HEK293 (cell line): ENCODE measurements around the gene KRT33A.

Experiments used
- CTCF ChIA-PET: fragments of 350-600 bp; formaldehyde crosslinking; extraction: SDS; loops from one replicate; lab custom pipeline; 2021; ENCODE audit warnings: antibody characterized with exemption; lab: Yijun Ruan, JAX
- POLR2A ChIA-PET: fragments of 300-600 bp; formaldehyde crosslinking; extraction: SDS; loops from one replicate; lab custom pipeline; 2020; ENCODE audit warnings: antibody characterized with exemption, inconsistent platforms; lab: Yijun Ruan, JAX
- H3K27ac ChIP-seq: fragments of 200-500 bp; sonication (Bioruptor generic); 2 replicates; pipeline ENCODE4 v1.5.1; 2014; ENCODE audit warnings: low read depth, low read length, control low read depth, inconsistent platforms; ENCODE audit errors: extremely low read depth
- H3K36me3 ChIP-seq, 2 experiments: fragments of 200-500 bp in 1 of 2; sonication (Bioruptor generic) in 1 of 2; 1 replicate in 1 of 2; 2 replicates in 1 of 2; pipeline ENCODE4 v1.5.1; 2014 to 2017; ENCODE audit warnings: inconsistent platforms in 2 of 2, low read length in 2 of 2; ENCODE audit not compliant: control insufficient read depth in 2 of 2, insufficient read depth in 1 of 2
- H3K4me1 ChIP-seq: fragments of 200-500 bp; sonication (Bioruptor generic); 2 replicates; pipeline ENCODE4 v1.5.1; 2014; ENCODE audit warnings: mild to moderate bottlenecking, low read length, inconsistent platforms; ENCODE audit not compliant: control insufficient read depth, insufficient read depth
- H3K4me3 ChIP-seq: 2 replicates; pipeline ENCODE4 v1.5.1; 2011; ENCODE audit warnings: low read depth, mild to moderate bottlenecking, control low read depth, low read length, moderate library complexity
- H3K9me3 ChIP-seq: fragments of 200-500 bp; sonication (Bioruptor generic); 2 replicates; pipeline ENCODE4 v1.5.1; 2014; ENCODE audit warnings: low read depth, low read length, inconsistent platforms; ENCODE audit not compliant: control insufficient read depth, insufficient read depth
- ELK4 ChIP-seq: IDR thresholded peaks from 2 replicates; pipeline ENCODE4 v1.6.1; 2011; ENCODE audit warnings: mild to moderate bottlenecking, low read depth, low read length, borderline replicate concordance
- GLI2 ChIP-seq: fragments of 450-650 bp; formaldehyde crosslinking; IDR thresholded peaks from 2 replicates; pipeline ENCODE4; 2017; ENCODE audit warnings: missing biosample characterization, missing genetic modification characterization, low read depth, borderline replicate concordance
- KLF16 ChIP-seq: fragments of 450-650 bp; formaldehyde crosslinking; IDR thresholded peaks from 2 replicates; pipeline ENCODE4 v1.5.1; 2017; ENCODE audit warnings: missing biosample characterization, missing genetic modification characterization
- MZF1 ChIP-seq: fragments of 450-650 bp; formaldehyde crosslinking; IDR thresholded peaks from 2 replicates; pipeline ENCODE4 v1.5.1; 2017; ENCODE audit warnings: missing biosample characterization, missing genetic modification characterization, borderline replicate concordance
- SP2 ChIP-seq: fragments of 450-650 bp; formaldehyde crosslinking; IDR thresholded peaks from 2 replicates; pipeline ENCODE4 v1.5.1; 2016; ENCODE audit warnings: missing biosample characterization, missing genetic modification characterization
- TRIM28 ChIP-seq: IDR thresholded peaks from 2 replicates; pipeline ENCODE4 v1.6.1; 2011; ENCODE audit warnings: low read length, control low read depth, borderline replicate concordance
- ZBTB1 ChIP-seq: fragments of 450-650 bp; formaldehyde crosslinking; IDR thresholded peaks from 2 replicates; pipeline ENCODE4 v1.5.1; 2016; ENCODE audit warnings: missing biosample characterization, missing genetic modification characterization
- ZBTB49 ChIP-seq: fragments of 450-650 bp; formaldehyde crosslinking; IDR thresholded peaks from 2 replicates; pipeline ENCODE4 v1.5.1; 2016; ENCODE audit warnings: missing biosample characterization, missing genetic modification characterization, low read depth
- ZNF2 ChIP-seq: fragments of 450-650 bp; formaldehyde crosslinking; IDR thresholded peaks from 2 replicates; pipeline ENCODE4 v1.5.1; 2016; ENCODE audit warnings: missing biosample characterization, missing genetic modification characterization
- ZNF24 ChIP-seq: fragments of 450-650 bp; formaldehyde crosslinking; IDR thresholded peaks from 2 replicates; pipeline ENCODE4 v1.5.1; 2016; ENCODE audit warnings: missing biosample characterization, missing genetic modification characterization
- ZNF248 ChIP-seq: fragments of 450-650 bp; formaldehyde crosslinking; IDR thresholded peaks from 2 replicates; pipeline ENCODE4 v1.5.1; 2017; ENCODE audit warnings: missing biosample characterization, missing genetic modification characterization
- ZNF26 ChIP-seq: fragments of 450-650 bp; formaldehyde crosslinking; IDR thresholded peaks from 2 replicates; pipeline ENCODE4 v1.5.1; 2016; ENCODE audit warnings: missing biosample characterization, missing genetic modification characterization
- ZNF354C ChIP-seq: fragments of 450-650 bp; formaldehyde crosslinking; IDR thresholded peaks from 2 replicates; pipeline ENCODE4 v1.5.1; 2016; ENCODE audit warnings: missing biosample characterization, missing genetic modification characterization, low read depth, borderline replicate concordance
- ZNF423 ChIP-seq: fragments of 450-650 bp; formaldehyde crosslinking; IDR thresholded peaks from 2 replicates; pipeline ENCODE4 v1.5.1; 2016; ENCODE audit warnings: missing biosample characterization, missing genetic modification characterization
- ZNF449 ChIP-seq: fragments of 450-650 bp; formaldehyde crosslinking; IDR thresholded peaks from 2 replicates; pipeline ENCODE4 v1.5.1; 2017; ENCODE audit warnings: missing biosample characterization, mild to moderate bottlenecking, missing genetic modification characterization, moderate library complexity
- ZNF473 ChIP-seq: fragments of 450-650 bp; formaldehyde crosslinking; IDR thresholded peaks from 2 replicates; pipeline ENCODE4 v1.5.1; 2017; ENCODE audit warnings: missing biosample characterization, missing genetic modification characterization
- ZNF510 ChIP-seq: fragments of 450-650 bp; formaldehyde crosslinking; IDR thresholded peaks from 2 replicates; pipeline ENCODE4 v1.5.1; 2018; ENCODE audit warnings: mild to moderate bottlenecking, missing genetic modification characterization, missing biosample characterization; ENCODE audit not compliant: insufficient replicate concordance
- ZNF521 ChIP-seq: fragments of 450-650 bp; formaldehyde crosslinking; IDR thresholded peaks from 2 replicates; pipeline ENCODE4 v1.5.1; 2017; ENCODE audit warnings: missing biosample characterization, mild to moderate bottlenecking, missing genetic modification characterization
- ZNF530 ChIP-seq: fragments of 450-650 bp; formaldehyde crosslinking; IDR thresholded peaks from 2 replicates; pipeline ENCODE4 v1.5.1; 2016; ENCODE audit warnings: low read depth, missing biosample characterization, missing genetic modification characterization
- ZNF558 ChIP-seq: fragments of 450-650 bp; formaldehyde crosslinking; IDR thresholded peaks from 2 replicates; pipeline ENCODE4 v1.5.1; 2016; ENCODE audit warnings: missing biosample characterization, missing genetic modification characterization
- ZNF600 ChIP-seq: fragments of 450-650 bp; formaldehyde crosslinking; IDR thresholded peaks from 2 replicates; pipeline ENCODE4 v1.5.1; 2016; ENCODE audit warnings: missing biosample characterization, missing genetic modification characterization
- ZNF624 ChIP-seq: fragments of 450-650 bp; formaldehyde crosslinking; IDR thresholded peaks from 2 replicates; pipeline ENCODE4 v1.5.1; 2017; ENCODE audit warnings: missing biosample characterization, missing genetic modification characterization
- ZNF645 ChIP-seq: fragments of 450-650 bp; formaldehyde crosslinking; IDR thresholded peaks from 2 replicates; pipeline ENCODE4; 2016; ENCODE audit warnings: missing biosample characterization, missing genetic modification characterization
- ZNF670 ChIP-seq: fragments of 450-650 bp; formaldehyde crosslinking; IDR thresholded peaks from 2 replicates; pipeline ENCODE4 v1.5.1; 2016; ENCODE audit warnings: missing biosample characterization, missing genetic modification characterization, low read depth
- ZNF692 ChIP-seq: fragments of 450-650 bp; formaldehyde crosslinking; IDR thresholded peaks from 2 replicates; pipeline ENCODE4 v1.5.1; 2016; ENCODE audit warnings: missing biosample characterization, missing genetic modification characterization
- ZNF792 ChIP-seq: fragments of 450-650 bp; formaldehyde crosslinking; IDR thresholded peaks from 2 replicates; pipeline ENCODE4 v1.5.1; 2016; ENCODE audit warnings: missing biosample characterization, missing genetic modification characterization
- ZNF837 ChIP-seq: fragments of 450-650 bp; formaldehyde crosslinking; IDR thresholded peaks from 2 replicates; pipeline ENCODE4 v1.5.1; 2016; ENCODE audit warnings: missing biosample characterization, missing genetic modification characterization
- ZNF843 ChIP-seq: fragments of 450-650 bp; formaldehyde crosslinking; IDR thresholded peaks from 2 replicates; pipeline ENCODE4 v1.5.1; 2016; ENCODE audit warnings: missing biosample characterization, missing genetic modification characterization

KRT33A gene

GRCh38 chr17:41345992-41346391, 4.6 kb downstream of the KRT33A start:
- ChIA-PET CTCF (interaction anchor here (0.6 to 4.2 kb wide), 4 partner anchors 9 to 203 kb away, joined by 3 to 16 read pairs (median 6); no protein-coding TSS in a partner anchor), POLR2A (no interaction called here)
- Histone ChIP-seq H3K4me3 (no peak overlapping the region), H3K27ac (no peak overlapping the region), H3K9me3 (no peaks in the 10 kb centered on the region), H3K36me3 (no peaks in the 10 kb centered on the region), H3K4me1 (no peaks in the 10 kb centered on the region)
- no peak for TF ChIP-seq ZNF624
- no peak for TF ChIP-seq ZNF521 (tag by site-specific recombination)
- no peak for TF ChIP-seq KLF16 (tag by site-specific recombination)
- TF ChIP-seq ELK4 = no peak
- TF ChIP-seq ZNF692 = no peak
- no peak for TF ChIP-seq ZNF837 (tag by site-specific recombination)
- TF ChIP-seq ZNF26 (tag by site-specific recombination) = no peak
- TF ChIP-seq ZNF354C = no peak
- TF ChIP-seq TRIM28 = no peak
- no peak for TF ChIP-seq SP2 (tag by site-specific recombination)
- no peak for TF ChIP-seq MZF1
- TF ChIP-seq ZNF530 (tag by site-specific recombination) = no peak
- TF ChIP-seq ZNF473 (tag by site-specific recombination) = no peak
- no peak for TF ChIP-seq ZBTB49 (tag by site-specific recombination)
- TF ChIP-seq ZNF449 = no peak

- CTCF ChIA-PET = interaction anchor here (0.9 to 2.0 kb wide), 2 partner anchors 11 to 14 kb away, joined by 4 to 6 read pairs; no protein-coding TSS in a partner anchor
- Histone ChIP-seq H3K27ac (no peak overlapping the region), H3K36me3 (no peaks in the 10 kb centered on the region), H3K4me3 (no peak overlapping the region), H3K4me1 (no peaks in the 10 kb centered on the region), H3K9me3 (no peaks in the 10 kb centered on the region)
- POLR2A ChIA-PET = no interaction called here
- no peak for TF ChIP-seq ZNF792 (tag by site-specific recombination)
- no peak for TF ChIP-seq ZNF558 (tag by site-specific recombination)
- TF ChIP-seq ZNF248 = no peak
- TF ChIP-seq ZNF645 (tag by site-specific recombination) = no peak
- no peak for TF ChIP-seq ZNF510 (tag by site-specific recombination)
- no peak for TF ChIP-seq ZNF670 (tag by site-specific recombination)
- TF ChIP-seq ZBTB1 = no peak
- no peak for TF ChIP-seq ZNF843
- no peak for TF ChIP-seq ZNF600
- TF ChIP-seq ZNF2 = no peak
- TF ChIP-seq ZNF24 (tag by site-specific recombination) = no peak
- no peak for TF ChIP-seq ZNF423 (tag by site-specific recombination)
- TF ChIP-seq GLI2 (tag by site-specific recombination) = no peak
- no peak for TF ChIP-seq SP2 (tag by site-specific recombination)
Measured at GRCh38 chr17:41343029-41343428, 7.6 kb downstream of the KRT33A start.
